ENCODE results near the gene MYH10. TPM values are rescaled to one million over a fixed set of nuclear protein-coding genes. Genes with fewer than 3 reads are reported as not detected.

MYH10 gene
- total and polyA plus RNA-seq, 9 of the 15 experiments (the other 6 are each of a cell fraction or from before 2014, with no cell fraction given) = 16.3 to 95.3 (median 39.7) TPM

GRCh38 chr17:8675306-8675705 is 44.8 kb upstream of the MYH10 start:
- H3K9me1 ChIP-seq (ENCODE audit: control insufficient read depth, insufficient read depth, low read length) = no peaks in the 10 kb centered on the region
- peaks cover 4 to 17% of the 10 kb centered on the region in 2 experiments; a peak in 3 of 5 replicates for H3K27me3 ChIP-seq (ENCODE audit: control insufficient read depth in 2 of 2, insufficient read depth in 2 of 2, low read length in 2 of 2)
- ChIA-PET POLR2A (no interaction called here), CTCF (ENCODE audit: low intra/inter-chr PET ratio) (no interaction called here)
- no peak for FAIRE-seq
- no peak overlapping the region for H3K27ac ChIP-seq (ENCODE audit: extremely low read depth, low read depth, low read length)
- WGBS (ENCODE audit: insufficient coverage, low coverage, missing lambda C conversion rate) = 15% methylated on average over 8 of the region's 8 CpGs
- H2AFZ ChIP-seq (ENCODE audit: low read depth, low read length) = no peak overlapping the region
- BruUV-seq (replicated peaks) = no TSS peak
- H4K20me1 ChIP-seq (replicated peaks; ENCODE audit: control insufficient read depth, insufficient read depth, low read length) = no peaks in the 10 kb centered on the region
- H3K9ac ChIP-seq (ENCODE audit: insufficient read depth in 1 of 2, low read depth in 2 of 2, low read length in 2 of 2) = no peak overlapping the region
- H3K36me3 ChIP-seq (ENCODE audit: control insufficient read depth, insufficient read depth, low read length) = no peaks in the 10 kb centered on the region
- no peaks in the 10 kb centered on the region for H3K79me2 ChIP-seq (ENCODE audit: control insufficient read depth, insufficient read depth, low read length)
- in situ Hi-C loops (cut with MboI) = no loop called here
- H3K9me3 ChIP-seq (replicated peaks; ENCODE audit: control insufficient read depth, insufficient read depth, low read depth, low read length) = no peaks in the 10 kb centered on the region
- no peaks in the 10 kb centered on the region for H3K4me1 ChIP-seq (replicated peaks in 1 of 2; ENCODE audit: control insufficient read depth in 2 of 2, insufficient read depth in 2 of 2, low read length in 2 of 2)
- H3K4me3 ChIP-seq = no peak overlapping the region
- no peak for DNase-seq (ENCODE audit: extremely low read depth in 1 of 4, low spot score in 3 of 4)
- H3K4me2 ChIP-seq (ENCODE audit: insufficient read depth, low read length) = no peak overlapping the region
- ATAC-seq = no peak
- intact Hi-C loops (cut with micrococcal nuclease) = no loop called here
- TF ChIP-seq EZH2 (IDR thresholded peaks at IDR 0.05; ENCODE audit: borderline replicate concordance, low read depth, low read length) (no peak), ZNF354B (CRISPR knock-in tag; IDR thresholded peaks at IDR 0.05) (no peak), COPS2 (conservative IDR thresholded peaks at IDR 0.05) (no peak), ZFP36 (IDR thresholded peaks at IDR 0.05; ENCODE audit: low read depth, low read length, partially characterized antibody) (no peak), SMARCE1 (IDR thresholded peaks at IDR 0.05) (no peak), ZNF277 (CRISPR knock-in tag; IDR thresholded peaks at IDR 0.05; ENCODE audit: borderline replicate concordance) (no peak), CAMTA2 (CRISPR knock-in tag; conservative IDR thresholded peaks at IDR 0.05) (no peak), ZNF239 (CRISPR knock-in tag; IDR thresholded peaks at IDR 0.05) (no peak), CBX2 (IDR thresholded peaks at IDR 0.05; ENCODE audit: insufficient read depth, low read length, poor library complexity, severe bottlenecking) (no peak), SAFB (IDR thresholded peaks at IDR 0.05; ENCODE audit: borderline replicate concordance, low read depth, low read length) (no peak)
- TF ChIP-seq, protein P1, sequence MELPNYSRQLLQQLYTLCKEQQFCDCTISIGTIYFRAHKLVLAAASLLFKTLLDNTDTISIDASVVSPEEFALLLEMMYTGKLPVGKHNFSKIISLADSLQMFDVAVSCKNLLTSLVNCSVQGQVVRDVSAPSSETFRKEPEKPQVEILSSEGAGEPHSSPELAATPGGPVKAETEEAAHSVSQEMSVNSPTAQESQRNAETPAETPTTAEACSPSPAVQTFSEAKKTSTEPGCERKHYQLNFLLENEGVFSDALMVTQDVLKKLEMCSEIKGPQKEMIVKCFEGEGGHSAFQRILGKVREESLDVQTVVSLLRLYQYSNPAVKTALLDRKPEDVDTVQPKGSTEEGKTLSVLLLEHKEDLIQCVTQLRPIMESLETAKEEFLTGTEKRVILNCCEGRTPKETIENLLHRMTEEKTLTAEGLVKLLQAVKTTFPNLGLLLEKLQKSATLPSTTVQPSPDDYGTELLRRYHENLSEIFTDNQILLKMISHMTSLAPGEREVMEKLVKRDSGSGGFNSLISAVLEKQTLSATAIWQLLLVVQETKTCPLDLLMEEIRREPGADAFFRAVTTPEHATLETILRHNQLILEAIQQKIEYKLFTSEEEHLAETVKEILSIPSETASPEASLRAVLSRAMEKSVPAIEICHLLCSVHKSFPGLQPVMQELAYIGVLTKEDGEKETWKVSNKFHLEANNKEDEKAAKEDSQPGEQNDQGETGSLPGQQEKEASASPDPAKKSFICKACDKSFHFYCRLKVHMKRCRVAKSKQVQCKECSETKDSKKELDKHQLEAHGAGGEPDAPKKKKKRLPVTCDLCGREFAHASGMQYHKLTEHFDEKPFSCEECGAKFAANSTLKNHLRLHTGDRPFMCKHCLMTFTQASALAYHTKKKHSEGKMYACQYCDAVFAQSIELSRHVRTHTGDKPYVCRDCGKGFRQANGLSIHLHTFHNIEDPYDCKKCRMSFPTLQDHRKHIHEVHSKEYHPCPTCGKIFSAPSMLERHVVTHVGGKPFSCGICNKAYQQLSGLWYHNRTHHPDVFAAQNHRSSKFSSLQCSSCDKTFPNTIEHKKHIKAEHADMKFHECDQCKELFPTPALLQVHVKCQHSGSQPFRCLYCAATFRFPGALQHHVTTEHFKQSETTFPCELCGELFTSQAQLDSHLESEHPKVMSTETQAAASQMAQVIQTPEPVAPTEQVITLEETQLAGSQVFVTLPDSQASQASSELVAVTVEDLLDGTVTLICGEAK (IDR thresholded peaks at IDR 0.05) = no peak
- TF ChIP-seq, protein P1 (CRISPR knock-in tag; IDR thresholded peaks at IDR 0.05) = no peak

All from K562 (cell line).